ENCODE data around the gene GJC1.
"Not testable (repeated sequence)": the region's sequence is repeated elsewhere in the genome, so short reads cannot be mapped to it uniquely, and the experiment has no call there.

GRCh38 chr17:44825236-44825635, 4.9 kb downstream of the GJC1 start:
- not testable (repeated sequence) for TF ChIP-seq POLR2A (IDR thresholded peaks at IDR 0.05); CTCF (IDR thresholded peaks at IDR 0.05 in 4 of 5, conservative IDR thresholded peaks at IDR 0.05 in 1 of 5)

All from gastrocnemius medialis (tissue), 4 donors.